OCI-LY3 (cell line): ENCODE measurements around the gene SPATA17.

ENCODE experiments used
- H2AFZ ChIP-seq: fragments of 200-600, 300-600 bp; shearing (Covaris generic); 2 replicates; pipeline ENCODE4 v1.6.0; 2014; ENCODE audit warnings: antibody characterized with exemption, low read depth, low read length
- H3K27ac ChIP-seq: fragments of 200-600, 300-600 bp; sonication (generic); 2 replicates; pipeline ENCODE4 v1.5.1; 2014; ENCODE audit warnings: mild to moderate bottlenecking, low read length, moderate library complexity, mixed read lengths
- H3K27me3 ChIP-seq: fragments of 200-600, 300-600 bp; sonication (generic); 2 replicates; pipeline ENCODE4 v1.6.1; 2014; ENCODE audit warnings: low read depth, low read length, mixed read lengths
- H3K36me3 ChIP-seq: fragments of 200-600, 300-600 bp; sonication (generic); replicated peaks from 2 replicates; pipeline ENCODE3; 2014; ENCODE audit warnings: low read depth, low read length, mixed read lengths
- H3K4me1 ChIP-seq: fragments of 300-600, 200-600 bp; sonication (generic); 2 replicates; pipeline ENCODE4 v1.6.1; 2014; ENCODE audit warnings: low read length, mixed read lengths
- H3K4me2 ChIP-seq: fragments of 200-600, 300-600 bp; sonication (generic); 2 replicates; pipeline ENCODE4 v1.6.1; 2014; ENCODE audit warnings: low read length, mixed read lengths
- H3K4me3 ChIP-seq: fragments of 300-600, 200-600 bp; sonication (generic); 2 replicates; pipeline ENCODE4 v1.5.1; 2014; ENCODE audit warnings: antibody characterized with exemption, mild to moderate bottlenecking, low read length, moderate library complexity
- H3K79me2 ChIP-seq: fragments of 300-600, 200-600 bp; shearing (Covaris generic); 2 replicates; pipeline ENCODE4 v1.6.1; 2014; ENCODE audit warnings: mild to moderate bottlenecking, low read length, mixed read lengths
- H3K9ac ChIP-seq: fragments of 300-600, 200-600 bp; shearing (Covaris generic); 2 replicates; pipeline ENCODE4 v1.6.0; 2014; ENCODE audit warnings: mild to moderate bottlenecking, low read length, moderate library complexity
- H3K9me3 ChIP-seq: fragments of 200-600, 300-600 bp; shearing (Covaris generic); 2 replicates; pipeline ENCODE4 v1.6.1; 2014; ENCODE audit warnings: low read length, mixed read lengths; ENCODE audit not compliant: insufficient read depth
- H4K20me1 ChIP-seq: fragments of 200-600, 300-600 bp; sonication (generic); 2 replicates; pipeline ENCODE4 v1.6.1; 2016; ENCODE audit warnings: low read length, mixed read lengths; ENCODE audit not compliant: insufficient read depth
- CTCF ChIP-seq: fragments of 200-600, 300-600 bp; sonication (generic); IDR thresholded peaks from 2 replicates; pipeline ENCODE4 v1.5.1; 2014; ENCODE audit warnings: antibody characterized with exemption, low read length, low read depth
- EZH2phosphoT487 ChIP-seq: fragments of 200-600 bp; shearing (Covaris generic); IDR thresholded peaks from 2 replicates; pipeline ENCODE4 v1.6.1; 2018; ENCODE audit warnings: antibody characterized with exemption, mixed run types, low read depth

Gene SPATA17

GRCh38 chr1:217837691-217838090, 206.5 kb downstream of the SPATA17 start:
- H3K4me1 ChIP-seq, result no peaks in the 10 kb centered on the region
- no peak for TF ChIP-seq EZH2phosphoT487
- no peak overlapping the region for H3K4me3 ChIP-seq
- no peaks in the 10 kb centered on the region for H4K20me1 ChIP-seq
- H3K27ac ChIP-seq, result no peak overlapping the region
- no peak overlapping the region for H2AFZ ChIP-seq
- H3K9ac ChIP-seq, result no peak overlapping the region
- H3K4me2 ChIP-seq, result no peak overlapping the region
- H3K36me3 ChIP-seq, result no peaks in the 10 kb centered on the region
- H3K27me3 ChIP-seq, result peaks cover 4% of the 10 kb centered on the region; the same call in 1 of the 2 replicates
- no peaks in the 10 kb centered on the region for H3K9me3 ChIP-seq
- H3K79me2 ChIP-seq, result no peaks in the 10 kb centered on the region

DNA sequence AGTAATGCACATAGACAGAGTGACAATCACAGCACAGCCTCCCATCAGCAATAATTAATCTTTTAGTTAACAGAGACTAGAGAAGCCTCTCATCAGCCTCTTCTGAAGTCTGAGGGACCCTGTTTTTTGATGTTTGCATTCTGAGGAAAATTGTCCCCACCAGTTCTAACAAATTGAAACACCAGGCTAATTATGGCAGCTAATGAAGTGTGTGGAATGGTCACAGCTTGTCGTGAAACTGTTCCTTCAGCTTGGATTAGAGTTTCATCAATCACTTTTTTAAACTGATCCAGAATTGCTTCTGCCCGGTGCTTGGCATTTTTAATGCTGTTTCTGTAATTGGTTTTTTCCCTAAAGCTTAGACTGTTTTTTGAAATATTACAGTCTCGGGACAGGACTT, 208.0 kb downstream of the SPATA17 start:
- Histone ChIP-seq H3K9me3 (no peaks in the 10 kb centered on the region), H3K27ac (no peak overlapping the region), H3K27me3 (peaks cover 4% of the 10 kb centered on the region; the same call in 1 of the 2 replicates), H2AFZ (no peak overlapping the region), H3K9ac (no peak overlapping the region), H3K4me1 (no peaks in the 10 kb centered on the region), H3K36me3 (no peaks in the 10 kb centered on the region), H3K4me3 (no peak overlapping the region), H3K79me2 (no peaks in the 10 kb centered on the region), H4K20me1 (no peaks in the 10 kb centered on the region), H3K4me2 (no peak overlapping the region)
- no peak for TF ChIP-seq EZH2phosphoT487
- no peak for TF ChIP-seq CTCF

DNA sequence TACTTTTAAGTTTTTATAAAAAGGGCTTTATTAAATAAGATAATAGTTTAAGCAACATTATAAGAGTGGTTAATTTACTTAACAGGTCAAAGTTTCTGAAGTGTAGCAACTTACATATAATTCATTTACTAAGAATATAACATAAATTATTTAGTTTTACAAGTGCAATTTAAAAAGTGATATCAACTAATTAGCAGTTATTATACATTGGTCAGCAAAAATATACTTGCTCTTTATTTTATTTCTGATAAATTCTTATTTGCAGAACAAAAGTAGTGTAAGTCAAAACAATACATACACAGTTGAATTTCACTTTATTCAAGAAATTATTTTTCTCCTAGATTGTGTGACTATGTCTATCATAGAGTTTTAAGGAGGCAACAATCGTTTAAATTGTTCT, 215.6 kb downstream of the SPATA17 start:
- H3K79me2 ChIP-seq, result no peaks in the 10 kb centered on the region
- no peaks in the 10 kb centered on the region for H3K36me3 ChIP-seq
- no peak overlapping the region for H3K4me3 ChIP-seq
- no peak overlapping the region for H3K9ac ChIP-seq
- no peaks in the 10 kb centered on the region for H3K9me3 ChIP-seq
- H3K4me1 ChIP-seq, result no peaks in the 10 kb centered on the region
- no peaks in the 10 kb centered on the region for H4K20me1 ChIP-seq
- no peak for TF ChIP-seq CTCF
- TF ChIP-seq EZH2phosphoT487, result no peak
- H2AFZ ChIP-seq, result no peak overlapping the region
- no peaks in the 10 kb centered on the region for H3K27me3 ChIP-seq
- H3K27ac ChIP-seq, result no peak overlapping the region
- H3K4me2 ChIP-seq, result no peak overlapping the region

DNA sequence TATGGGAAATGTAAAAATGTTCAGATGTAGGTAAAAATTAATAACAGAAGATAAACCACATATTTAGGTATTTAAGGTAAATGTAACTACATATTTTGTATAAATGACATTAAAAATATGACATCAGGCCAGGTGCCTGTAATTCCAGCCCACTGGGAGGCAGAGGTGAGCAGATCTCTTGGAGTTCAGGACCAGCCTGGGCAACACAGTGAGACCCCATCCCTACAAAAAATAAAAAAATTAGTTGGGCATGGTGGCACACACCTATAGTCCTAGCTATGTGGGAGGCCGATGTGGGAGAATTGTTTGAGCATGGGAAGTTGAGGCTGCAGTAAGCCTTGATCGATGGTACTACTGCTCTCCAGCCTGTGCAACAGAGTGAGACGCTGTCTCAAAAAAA, 216.5 kb downstream of the SPATA17 start:
- H3K27me3 ChIP-seq, result no peaks in the 10 kb centered on the region
- H3K4me2 ChIP-seq, result no peak overlapping the region
- H3K79me2 ChIP-seq, result no peaks in the 10 kb centered on the region
- no peak overlapping the region for H3K4me3 ChIP-seq
- H3K9me3 ChIP-seq, result no peaks in the 10 kb centered on the region
- no peak overlapping the region for H3K9ac ChIP-seq
- H2AFZ ChIP-seq, result no peak overlapping the region
- TF ChIP-seq CTCF (no peak), EZH2phosphoT487 (no peak)
- no peaks in the 10 kb centered on the region for H3K36me3 ChIP-seq
- no peaks in the 10 kb centered on the region for H3K4me1 ChIP-seq
- H3K27ac ChIP-seq, result no peak overlapping the region
- H4K20me1 ChIP-seq, result no peaks in the 10 kb centered on the region

DNA sequence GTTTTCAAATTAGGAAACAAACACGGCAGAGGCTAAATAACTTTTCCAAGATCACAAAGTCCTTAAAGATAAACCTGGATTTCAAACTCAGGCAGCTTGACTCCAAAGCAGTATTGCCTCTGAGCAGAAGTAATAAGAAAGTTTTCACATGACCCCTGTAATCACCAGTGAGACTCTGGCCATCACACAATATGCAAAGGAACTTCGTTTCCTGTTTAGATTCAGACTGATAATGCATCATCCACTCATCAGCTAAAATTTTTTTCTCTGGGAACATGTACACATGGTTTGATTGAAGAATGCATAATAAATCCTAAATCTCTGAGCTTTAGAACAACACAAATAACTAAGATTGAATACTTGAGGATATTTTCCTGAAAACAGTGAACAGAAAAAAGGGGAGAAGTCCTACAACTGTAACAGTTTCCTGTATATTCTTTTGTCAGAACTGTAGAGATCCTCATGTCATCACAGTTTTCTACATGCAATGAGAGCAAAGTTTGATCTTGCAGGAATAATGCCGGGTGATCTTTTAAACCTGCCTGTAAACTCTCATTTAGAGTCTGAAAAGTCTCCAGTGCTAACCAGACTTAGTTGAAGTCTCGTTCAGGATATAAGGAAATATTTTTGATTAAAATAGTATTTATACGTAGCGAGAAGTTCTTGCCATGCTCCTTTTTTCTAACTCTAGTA, 225.3 kb downstream of the SPATA17 start:
- Histone ChIP-seq H3K27me3 (no peaks in the 10 kb centered on the region), H3K27ac (no peak overlapping the region), H3K4me3 (no peak overlapping the region), H3K36me3 (no peaks in the 10 kb centered on the region), H3K9me3 (no peaks in the 10 kb centered on the region), H3K4me2 (no peak overlapping the region), H3K4me1 (no peaks in the 10 kb centered on the region), H3K79me2 (no peaks in the 10 kb centered on the region), H4K20me1 (no peaks in the 10 kb centered on the region), H2AFZ (no peak overlapping the region), H3K9ac (no peak overlapping the region)
- TF ChIP-seq EZH2phosphoT487, result no peak
- TF ChIP-seq CTCF, result no peak
